DND-41 (cell line): ENCODE measurements around the gene TMEM163.

Source experiments
- ATAC-seq: fragments of 200-7000 bp; cut with Tn5 transposase; 3 replicates; pipeline ENCODE4 v1.9.1; 2021; ENCODE audit warnings: low read depth; ENCODE audit not compliant: insufficient read depth
- DNase-seq: peaks from one replicate; pipeline ENCODE4 v3.0.0-alpha.2; 2020
- H2AFZ ChIP-seq: 2 replicates; pipeline ENCODE4 v1.6.0; 2012; ENCODE audit warnings: low read depth, low read length
- H3K27ac ChIP-seq: 2 replicates; pipeline ENCODE4 v1.5.1; 2012; ENCODE audit warnings: low read length, inconsistent platforms
- H3K27me3 ChIP-seq: fragments of 200-600 bp; sonication (generic); 2 replicates; pipeline ENCODE4 v1.6.0; 2012; ENCODE audit warnings: low read length, mild to moderate bottlenecking, inconsistent platforms; ENCODE audit not compliant: insufficient read depth, poor library complexity
- H3K36me3 ChIP-seq: 2 replicates; pipeline ENCODE4 v1.5.1; 2012; ENCODE audit warnings: low read length, inconsistent platforms; ENCODE audit not compliant: insufficient read depth
- H3K4me1 ChIP-seq: 2 replicates; pipeline ENCODE4 v1.5.1; 2012; ENCODE audit warnings: mild to moderate bottlenecking, low read length; ENCODE audit not compliant: insufficient read depth
- H3K4me2 ChIP-seq: 2 replicates; pipeline ENCODE4 v1.6.0; 2012; ENCODE audit warnings: mild to moderate bottlenecking, moderate library complexity, low read length, inconsistent platforms; ENCODE audit not compliant: insufficient read depth
- H3K4me3 ChIP-seq, 2 experiments: fragments of 200-600 bp in 1 of 2; shearing (Covaris generic) in 1 of 2; 2 replicates each; pipeline ENCODE4 v1.5.1; 2012 to 2016; ENCODE audit warnings: inconsistent platforms in 2 of 2, low read length in 2 of 2, mild to moderate bottlenecking in 2 of 2, low read depth in 1 of 2, moderate library complexity in 1 of 2
- H3K79me2 ChIP-seq: 2 replicates; pipeline ENCODE4 v1.6.0; 2012; ENCODE audit warnings: low read length, inconsistent platforms; ENCODE audit not compliant: insufficient read depth
- H3K9ac ChIP-seq: 2 replicates; pipeline ENCODE4 v1.6.0; 2012; ENCODE audit warnings: low read depth, mild to moderate bottlenecking, inconsistent platforms, low read length, moderate library complexity
- H3K9me3 ChIP-seq: 2 replicates; pipeline ENCODE4 v1.5.1; 2012; ENCODE audit warnings: low read length, moderate library complexity, mild to moderate bottlenecking, inconsistent platforms; ENCODE audit not compliant: insufficient read depth, severe bottlenecking
- H4K20me1 ChIP-seq: 2 replicates; pipeline ENCODE4 v1.6.0; 2012; ENCODE audit warnings: low read length; ENCODE audit not compliant: insufficient read depth
- CTCF ChIP-seq: IDR thresholded peaks from 2 replicates; pipeline ENCODE4 v1.5.1; 2012; ENCODE audit warnings: borderline replicate concordance, low read length, moderate library complexity, mild to moderate bottlenecking; ENCODE audit not compliant: poor library complexity, severe bottlenecking; ENCODE audit errors: extremely low read depth
- EZH2 ChIP-seq: IDR thresholded peaks from 3 replicates; pipeline ENCODE4 v1.6.1; 2012; ENCODE audit warnings: borderline replicate concordance, low read depth, mild to moderate bottlenecking, moderate library complexity, low read length, inconsistent platforms; ENCODE audit not compliant: severe bottlenecking

Gene TMEM163

GRCh38 chr2:134443814-134444480 is 274.9 kb downstream of the TMEM163 start:
- Histone ChIP-seq H3K9ac (no peak overlapping the region), H2AFZ (no peak overlapping the region), H3K4me2 (no peak overlapping the region), H4K20me1 (peaks cover 5% of the 10 kb centered on the region; the same call in 1 of the 2 replicates), H3K36me3 (peaks cover 69% of the 10 kb centered on the region), H3K9me3 (no peaks in the 10 kb centered on the region), H3K4me1 (no peaks in the 10 kb centered on the region), H3K79me2 (no peaks in the 10 kb centered on the region), H3K27me3 (no peaks in the 10 kb centered on the region), H3K4me3 (no peak overlapping the region), H3K27ac (no peak overlapping the region)
- TF ChIP-seq CTCF (no peak), EZH2 (no peak)
- ATAC-seq (no peak), DNase-seq (no peak)

- DNase-seq (no peak), ATAC-seq (no peak)
- H3K4me1 ChIP-seq, result no peaks in the 10 kb centered on the region
- 0 out of 2 replicates have a peak, but pooled peaks cover 5% of the 10 kb centered on the region for H4K20me1 ChIP-seq
- no peak overlapping the region for H3K27ac ChIP-seq
- H3K79me2 ChIP-seq, result no peaks in the 10 kb centered on the region
- no peak overlapping the region for H3K4me3 ChIP-seq
- TF ChIP-seq EZH2, result no peak
- no peak for TF ChIP-seq CTCF
- no peak overlapping the region for H3K9ac ChIP-seq
- H3K4me2 ChIP-seq, result no peak overlapping the region
- no peak overlapping the region for H2AFZ ChIP-seq
- H3K9me3 ChIP-seq, result no peaks in the 10 kb centered on the region
- no peaks in the 10 kb centered on the region for H3K27me3 ChIP-seq
- peaks cover 53% of the 10 kb centered on the region for H3K36me3 ChIP-seq
These were observed 277.5 kb downstream of the TMEM163 start for GRCh38 chr2:134441153-134441863.

GRCh38 chr2:134440336-134440909 is 278.4 kb downstream of the TMEM163 start:
- Histone ChIP-seq H3K27me3 (no peaks in the 10 kb centered on the region), H3K4me3 (no peak overlapping the region), H3K4me2 (no peak overlapping the region), H3K36me3 (peaks cover 54% of the 10 kb centered on the region), H3K4me1 (no peaks in the 10 kb centered on the region), H3K9me3 (no peaks in the 10 kb centered on the region), H3K27ac (no peak overlapping the region), H2AFZ (no peak overlapping the region), H4K20me1 (no peaks in the 10 kb centered on the region), H3K79me2 (no peaks in the 10 kb centered on the region), H3K9ac (no peak overlapping the region)
- no peak for ATAC-seq
- TF ChIP-seq EZH2, result no peak
- TF ChIP-seq CTCF, result no peak
- DNase-seq, result no peak
